Fibroblast of mammary gland (primary cell): Measurements from ENCODE around the gene SH3BGRL2.

ENCODE experiments used
- DNase-seq: peaks from one replicate; pipeline ENCODE4 v3.0.0-alpha.2; 2010; ENCODE audit warnings: low read depth
- H3K4me3 ChIP-seq: 2 replicates; pipeline ENCODE4 v1.5.1; 2011; ENCODE audit warnings: low read depth, mild to moderate bottlenecking, low read length, moderate library complexity; ENCODE audit not compliant: control insufficient read depth
- TF ChIP-seq, protein P1 (sequence below): conservative IDR thresholded peaks from 2 replicates; pipeline ENCODE4 v1.5.1; 2011; ENCODE audit warnings: low read depth, low read length, inconsistent platforms; ENCODE audit not compliant: control insufficient read depth, insufficient read depth

Gene SH3BGRL2

GRCh38 chr6:79599725-79600259 lies 31.3 kb upstream of the SH3BGRL2 start:
- TF ChIP-seq, protein P1, sequence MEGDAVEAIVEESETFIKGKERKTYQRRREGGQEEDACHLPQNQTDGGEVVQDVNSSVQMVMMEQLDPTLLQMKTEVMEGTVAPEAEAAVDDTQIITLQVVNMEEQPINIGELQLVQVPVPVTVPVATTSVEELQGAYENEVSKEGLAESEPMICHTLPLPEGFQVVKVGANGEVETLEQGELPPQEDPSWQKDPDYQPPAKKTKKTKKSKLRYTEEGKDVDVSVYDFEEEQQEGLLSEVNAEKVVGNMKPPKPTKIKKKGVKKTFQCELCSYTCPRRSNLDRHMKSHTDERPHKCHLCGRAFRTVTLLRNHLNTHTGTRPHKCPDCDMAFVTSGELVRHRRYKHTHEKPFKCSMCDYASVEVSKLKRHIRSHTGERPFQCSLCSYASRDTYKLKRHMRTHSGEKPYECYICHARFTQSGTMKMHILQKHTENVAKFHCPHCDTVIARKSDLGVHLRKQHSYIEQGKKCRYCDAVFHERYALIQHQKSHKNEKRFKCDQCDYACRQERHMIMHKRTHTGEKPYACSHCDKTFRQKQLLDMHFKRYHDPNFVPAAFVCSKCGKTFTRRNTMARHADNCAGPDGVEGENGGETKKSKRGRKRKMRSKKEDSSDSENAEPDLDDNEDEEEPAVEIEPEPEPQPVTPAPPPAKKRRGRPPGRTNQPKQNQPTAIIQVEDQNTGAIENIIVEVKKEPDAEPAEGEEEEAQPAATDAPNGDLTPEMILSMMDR = no peak
- DNase-seq = no peak
- no peak overlapping the region for H3K4me3 ChIP-seq

- H3K4me3 ChIP-seq = no peak overlapping the region
- no peak for DNase-seq
- TF ChIP-seq, protein P1 = no peak
These were observed 30.8 kb upstream of the SH3BGRL2 start for GRCh38 chr6:79600313-79600712.

DNA sequence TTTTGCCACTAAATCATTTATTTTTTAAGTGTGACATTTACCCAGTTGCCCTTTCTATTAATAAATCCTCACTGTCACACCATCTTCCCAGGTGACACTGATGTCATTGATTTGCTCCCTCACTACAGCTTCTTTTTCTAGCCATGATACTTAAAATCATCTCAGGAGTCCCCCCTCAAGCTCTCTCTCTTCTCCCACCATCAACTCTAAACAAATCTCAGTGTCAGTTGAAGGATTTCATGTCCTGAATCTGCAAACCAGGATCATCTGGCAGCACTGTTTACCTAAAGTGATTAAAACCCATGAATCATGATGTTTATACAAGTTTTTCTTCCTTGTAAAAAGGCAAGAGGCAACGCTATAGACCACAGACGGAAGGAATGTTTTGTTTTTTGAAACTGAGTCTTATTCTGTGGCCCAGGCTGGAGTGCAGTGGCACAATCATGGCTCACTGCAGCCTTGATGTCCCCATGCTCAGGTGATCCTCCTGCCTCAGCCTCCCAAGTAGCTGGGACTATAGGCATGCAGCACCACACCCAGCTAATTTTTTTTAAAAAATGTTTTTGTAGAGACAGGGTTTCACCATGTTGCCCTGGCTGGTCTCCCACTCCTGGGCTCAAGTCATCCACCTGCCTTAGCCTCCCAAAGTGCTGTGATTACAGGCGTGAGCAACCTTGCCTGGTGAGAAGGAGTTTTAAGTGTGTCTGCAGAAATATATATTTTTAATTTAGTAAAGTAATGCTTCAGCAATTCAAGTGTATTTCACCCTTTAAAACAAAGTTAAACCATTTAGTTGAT lies 30.1 kb upstream of the SH3BGRL2 start:
- H3K4me3 ChIP-seq = no peak overlapping the region
- DNase-seq = peak; percentile 71
- TF ChIP-seq, protein P1 = no peak

DNA sequence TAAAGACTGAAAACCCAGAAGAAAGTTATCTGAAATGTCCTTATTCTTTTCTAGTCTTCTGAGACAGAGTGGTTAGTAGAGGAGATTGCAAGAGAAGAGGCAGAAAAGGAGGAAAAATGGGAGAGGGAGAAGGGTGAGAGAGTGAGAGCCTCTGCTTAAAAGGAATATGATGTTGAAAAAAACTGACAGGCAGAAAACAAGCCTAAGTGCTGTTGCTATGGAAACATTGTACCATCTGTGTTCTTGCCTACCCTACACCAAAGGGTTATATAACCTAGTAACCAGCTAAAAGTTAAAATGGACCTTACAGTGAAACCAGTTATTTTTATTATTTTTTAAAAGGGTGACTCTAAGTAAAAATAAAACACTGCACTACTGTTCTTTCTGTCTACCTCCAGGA lies 28.3 kb upstream of the SH3BGRL2 start:
- no peak overlapping the region for H3K4me3 ChIP-seq
- TF ChIP-seq, protein P1 = no peak

DNA sequence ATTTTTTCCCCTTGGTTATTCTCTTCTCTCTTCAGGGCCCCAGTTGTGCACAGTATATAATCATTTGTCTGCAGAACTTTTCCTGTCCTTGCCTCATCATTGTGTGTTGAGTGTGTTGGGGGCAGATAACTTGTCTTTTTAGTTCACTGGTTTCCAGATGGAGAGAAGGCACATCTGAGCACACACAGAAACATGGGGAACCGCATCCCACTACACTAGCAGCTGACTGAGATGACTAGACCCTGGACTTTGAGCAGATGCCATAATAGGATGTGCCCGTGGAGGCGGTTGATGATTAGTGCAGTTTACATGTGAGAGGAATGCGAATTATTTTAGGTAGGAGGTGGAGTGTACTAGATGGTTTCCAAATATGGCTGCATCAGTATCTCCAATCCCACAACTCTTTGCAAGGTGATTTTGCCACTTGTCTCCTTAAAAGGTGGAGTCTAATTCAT lies 26.5 kb upstream of the SH3BGRL2 start:
- H3K4me3 ChIP-seq = no peak overlapping the region
- DNase-seq = peak; percentile 31
- TF ChIP-seq, protein P1 = no peak

More for the DNA sequence above, 28.3 kb upstream of the SH3BGRL2 start:
- no peak for DNase-seq

DNA sequence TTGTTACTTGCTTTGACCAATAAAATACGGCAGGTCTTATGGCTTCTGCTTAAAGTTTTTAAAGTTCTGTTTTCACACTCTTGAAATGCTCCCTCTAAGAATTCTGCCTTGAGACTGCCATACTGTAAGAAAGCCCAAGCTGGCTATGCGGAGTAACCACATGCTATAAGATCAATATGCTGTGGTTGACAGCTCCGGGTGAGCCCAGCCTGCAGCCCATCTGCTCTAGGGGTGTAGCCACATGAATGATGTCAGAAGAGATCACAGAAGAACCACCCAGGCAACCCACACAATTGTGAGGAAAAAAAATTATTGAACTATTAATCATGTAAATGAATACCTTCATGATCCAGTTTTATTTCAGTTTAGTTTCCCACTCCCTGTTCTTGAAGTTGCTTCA lies 26.1 kb upstream of the SH3BGRL2 start:
- H3K4me3 ChIP-seq = no peak overlapping the region
- DNase-seq = peak; percentile 37
- TF ChIP-seq, protein P1 = no peak
